H1 (cell line): ENCODE results near the gene PEX14. TPM values are rescaled to one million over a fixed set of nuclear protein-coding genes. Genes with fewer than 3 reads are reported as not detected.

Experiments used
- CTCF ChIA-PET: fragments of 300-600 bp; sonication (Branson Sonifier 250); formaldehyde crosslinking; loops from one replicate; lab custom pipeline; 2021; ENCODE audit not compliant: partially characterized antibody; lab: Charles Lee
- POLR2A ChIA-PET: fragments of 300-600 bp; sonication (Branson Sonifier 250); formaldehyde crosslinking; loops from one replicate; lab custom pipeline; 2021; ENCODE audit warnings: inconsistent platforms; ENCODE audit not compliant: partially characterized antibody; lab: Charles Lee
- DNase-seq, 2 experiments: peaks; one replicate each; pipeline versions ENCODE4 v3.0.0 to v3.0.0-alpha.2; 2010 to 2022; ENCODE audit warnings: low spot score in 2 of 2, low read depth in 1 of 2, mixed read lengths in 1 of 2
- FAIRE-seq: peaks from 2 replicates; lab custom pipeline; 2011; peaks lifted over from hg19 to GRCh38; lab: Jason Lieb, UNC
- H2AFZ ChIP-seq: 2 replicates; pipeline ENCODE4 v1.8.1; 2012; ENCODE audit warnings: low read length, inconsistent platforms
- H2AK5ac ChIP-seq: 2 replicates; pipeline ENCODE4 v1.6.1; 2013; ENCODE audit warnings: low read depth, low read length
- H2BK120ac ChIP-seq: replicated peaks from 2 replicates; pipeline ENCODE3; 2013; ENCODE audit warnings: low read depth, low read length, inconsistent platforms
- H2BK12ac ChIP-seq: 2 replicates; pipeline ENCODE4 v1.6.1; 2013; ENCODE audit warnings: low read depth, low read length
- H2BK15ac ChIP-seq: 2 replicates; pipeline ENCODE4 v1.6.1; 2013; ENCODE audit warnings: low read length
- H2BK20ac ChIP-seq: 2 replicates; pipeline ENCODE4 v1.6.1; 2013; ENCODE audit warnings: low read length
- H2BK5ac ChIP-seq: 2 replicates; pipeline ENCODE4 v1.6.1; 2013; ENCODE audit warnings: low read depth, low read length
- H3K14ac ChIP-seq: 2 replicates; pipeline ENCODE4 v1.6.1; 2013; ENCODE audit warnings: inconsistent platforms; ENCODE audit not compliant: insufficient read length
- H3K18ac ChIP-seq: 2 replicates; pipeline ENCODE4 v1.6.1; 2013; ENCODE audit warnings: low read length; ENCODE audit errors: extremely low read depth
- H3K23ac ChIP-seq: 2 replicates; pipeline ENCODE4 v1.6.1; 2013; ENCODE audit warnings: inconsistent platforms; ENCODE audit not compliant: insufficient read length
- H3K23me2 ChIP-seq: 2 replicates; pipeline ENCODE4 v1.6.1; 2013; ENCODE audit warnings: low read depth, low read length
- H3K27ac ChIP-seq: 2 replicates; pipeline ENCODE4 v1.6.1; 2011; ENCODE audit warnings: low read depth, low read length, inconsistent platforms
- H3K27me3 ChIP-seq, 4 experiments: replicated peaks in 1 of 4; 1 replicate in 1 of 4; 2 replicates in 3 of 4; pipeline versions ENCODE4 v1.6.1 to v1.8.1; 2011 to 2013; ENCODE audit warnings: low read length in 3 of 4, mild to moderate bottlenecking in 3 of 4, inconsistent platforms in 2 of 4, mixed read lengths in 2 of 4, moderate library complexity in 1 of 4; ENCODE audit not compliant: control insufficient read depth in 3 of 4, insufficient read depth in 3 of 4; ENCODE audit errors: extremely low read depth in 1 of 4
- H3K36me3 ChIP-seq, 4 experiments: 2 replicates each; pipeline versions ENCODE4 v1.6.1 to v1.8.1; 2011 to 2013; ENCODE audit warnings: mild to moderate bottlenecking in 4 of 4, low read length in 3 of 4, moderate library complexity in 2 of 4, control low read depth in 1 of 4, inconsistent platforms in 1 of 4; ENCODE audit not compliant: insufficient read depth in 4 of 4, control insufficient read depth in 2 of 4
- H3K4ac ChIP-seq: replicated peaks from 2 replicates; pipeline ENCODE3; 2013; ENCODE audit warnings: low read length, low read depth, mixed read lengths, inconsistent platforms; ENCODE audit not compliant: insufficient read length
- H3K4me1 ChIP-seq, 4 experiments: replicated peaks in 1 of 4; 1 replicate in 1 of 4; 2 replicates in 3 of 4; pipeline versions ENCODE4 v1.6.1 to v1.8.1; 2011 to 2013; ENCODE audit warnings: low read length in 3 of 4, inconsistent platforms in 2 of 4, mixed read lengths in 1 of 4; ENCODE audit not compliant: insufficient read depth in 4 of 4, control insufficient read depth in 3 of 4
- H3K4me2 ChIP-seq, 2 experiments: 2 replicates each; pipeline versions ENCODE4 v1.6.1 to v1.8.1; 2011 to 2013; ENCODE audit warnings: low read depth in 2 of 2, low read length in 2 of 2, control low read depth in 1 of 2, inconsistent platforms in 1 of 2, mild to moderate bottlenecking in 1 of 2; ENCODE audit not compliant: insufficient read depth in 1 of 2
- H3K4me3 ChIP-seq, 4 experiments: fragments of 200-600, 300-600 bp in 1 of 4; sonication (generic), shearing (Covaris generic), sonication (Bioruptor Twin) in 1 of 4; 2 replicates each; pipeline versions ENCODE4 v1.5.1 to v1.8.1; 2011 to 2016; ENCODE audit warnings: low read length in 4 of 4, low read depth in 3 of 4, control low read depth in 2 of 4, inconsistent platforms in 2 of 4, mild to moderate bottlenecking in 2 of 4, mixed read lengths in 1 of 4, moderate library complexity in 1 of 4; ENCODE audit not compliant: insufficient read depth in 2 of 4; ENCODE audit errors: extremely low read depth in 1 of 4
- H3K56ac ChIP-seq: replicated peaks from 2 replicates; pipeline ENCODE3; 2013; ENCODE audit warnings: low read depth, mild to moderate bottlenecking, mixed read lengths, low read length, inconsistent platforms; ENCODE audit not compliant: insufficient read length
- H3K79me1 ChIP-seq: 2 replicates; pipeline ENCODE4 v1.6.1; 2013; ENCODE audit warnings: low read depth, low read length, control low read depth
- H3K79me2 ChIP-seq, 2 experiments: 2 replicates each; pipeline versions ENCODE4 v1.6.1 to v1.8.1; 2012 to 2013; ENCODE audit warnings: low read length in 2 of 2, mild to moderate bottlenecking in 2 of 2, inconsistent platforms in 1 of 2; ENCODE audit not compliant: insufficient read depth in 2 of 2, control insufficient read depth in 1 of 2
- H3K9ac ChIP-seq, 4 experiments: replicated peaks in 1 of 4; 1 replicate in 1 of 4; 2 replicates in 3 of 4; pipeline versions ENCODE4 v1.6.1 to v1.8.1; 2011 to 2013; ENCODE audit warnings: low read depth in 3 of 4, low read length in 3 of 4, control low read depth in 2 of 4, mild to moderate bottlenecking in 2 of 4, moderate library complexity in 2 of 4, inconsistent platforms in 1 of 4; ENCODE audit errors: extremely low read depth in 1 of 4
- H3K9me3 ChIP-seq, 2 experiments: 2 replicates each; pipeline versions ENCODE4 v1.6.1 to v1.8.1; 2012 to 2013; ENCODE audit warnings: mild to moderate bottlenecking in 2 of 2, moderate library complexity in 2 of 2, control low read depth in 1 of 2, inconsistent platforms in 1 of 2, low read depth in 1 of 2, low read length in 1 of 2, mixed read lengths in 1 of 2; ENCODE audit not compliant: insufficient read depth in 2 of 2
- H4K20me1 ChIP-seq, 2 experiments: replicated peaks in 1 of 2; 2 replicates each; pipeline versions ENCODE3 to v1.8.1; 2011 to 2013; ENCODE audit warnings: inconsistent platforms in 2 of 2, low read length in 2 of 2, mild to moderate bottlenecking in 1 of 2; ENCODE audit not compliant: insufficient read depth in 2 of 2, control insufficient read depth in 1 of 2
- H4K5ac ChIP-seq: 2 replicates; pipeline ENCODE4 v1.6.1; 2013; ENCODE audit warnings: low read length, low read depth, mixed read lengths, inconsistent platforms; ENCODE audit not compliant: insufficient read length
- H4K8ac ChIP-seq: 2 replicates; pipeline ENCODE4 v1.8.0; 2013; ENCODE audit warnings: mild to moderate bottlenecking, moderate library complexity, low read length, inconsistent platforms; ENCODE audit not compliant: insufficient read depth; ENCODE audit errors: extremely low read depth
- H4K91ac ChIP-seq: replicated peaks from 2 replicates; pipeline ENCODE3; 2013; ENCODE audit warnings: low read length, mixed read lengths, inconsistent platforms; ENCODE audit not compliant: insufficient read length
- JUND ChIP-seq: IDR thresholded peaks from 2 replicates; pipeline ENCODE4 v1.6.1; 2011; ENCODE audit warnings: mild to moderate bottlenecking, improper control_type of control experiment, low read length
- NRF1 ChIP-seq: IDR thresholded peaks from 2 replicates; pipeline ENCODE4 v1.6.1; 2011; ENCODE audit warnings: mild to moderate bottlenecking, low read depth, low read length, improper control_type of control experiment
- SRF ChIP-seq: IDR thresholded peaks from 2 replicates; pipeline ENCODE4 v1.6.1; 2011; ENCODE audit warnings: mild to moderate bottlenecking, low read depth, low read length, moderate library complexity
- TEAD4 ChIP-seq: IDR thresholded peaks from 2 replicates; pipeline ENCODE4 v1.6.1; 2012; ENCODE audit warnings: low read depth, low read length, inconsistent platforms, mixed read lengths
- WGBS, 2 experiments: shearing (Covaris generic) in 1 of 2; methylation state at CpG; one replicate each; pipeline versions ENCODE4 v1.1.6 to v1.1.7; 2013 to 2015; ENCODE audit warnings: low lambda C conversion rate in 2 of 2, mixed read lengths in 2 of 2, inconsistent platforms in 1 of 2, low coverage in 1 of 2, missing lambda C conversion rate in 1 of 2; ENCODE audit not compliant: insufficient replicate concordance in 2 of 2, insufficient coverage in 1 of 2, insufficient read length in 1 of 2; ENCODE audit errors: extremely low coverage in 1 of 2, missing lambda C conversion rate in 1 of 2; 5-methylcytosine and 5-hydroxymethylcytosine counted together
- polyA plus RNA-seq, 7 experiments: library from polyadenylated mRNA; depleted of rRNA in 3 of 7; stranded (reverse) in 5 of 7; unstranded in 2 of 7; fragments of >200 nt in 5 of 7; fragments of 200-250 nt in 2 of 7; gene quantifications; 1 replicate in 5 of 7; 2 replicates in 1 of 7; 4 replicates in 1 of 7; pipeline versions ENCODE4 v1.2.1 to v1.2.3, GENCODE V29; 2011 to 2013; ENCODE audit warnings: missing spikeins in 2 of 7, mixed read lengths in 2 of 7
- total RNA-seq: library from RNA; stranded (reverse); fragmentation: NEBNext Ultra II Directional; extraction: Animal tissue kit (Norgen Biotek cat#: 25700); gene quantifications from 2 replicates; pipeline ENCODE4 v1.2.1, GENCODE V29; 2021
- TF ChIP-seq, protein P1 (sequence below): IDR thresholded peaks from 2 replicates; pipeline ENCODE4 v1.6.1; 2012; ENCODE audit warnings: inconsistent platforms
- TF ChIP-seq, protein P2 (sequence below): IDR thresholded peaks from 2 replicates; pipeline ENCODE4 v1.6.1; 2012; ENCODE audit warnings: inconsistent platforms

Gene PEX14
- total and polyA plus RNA-seq, 2 of the 8 experiments (the other 6 are each of a cell fraction or from before 2014, with no cell fraction given) = 13.0 to 19.8 TPM

DNA sequence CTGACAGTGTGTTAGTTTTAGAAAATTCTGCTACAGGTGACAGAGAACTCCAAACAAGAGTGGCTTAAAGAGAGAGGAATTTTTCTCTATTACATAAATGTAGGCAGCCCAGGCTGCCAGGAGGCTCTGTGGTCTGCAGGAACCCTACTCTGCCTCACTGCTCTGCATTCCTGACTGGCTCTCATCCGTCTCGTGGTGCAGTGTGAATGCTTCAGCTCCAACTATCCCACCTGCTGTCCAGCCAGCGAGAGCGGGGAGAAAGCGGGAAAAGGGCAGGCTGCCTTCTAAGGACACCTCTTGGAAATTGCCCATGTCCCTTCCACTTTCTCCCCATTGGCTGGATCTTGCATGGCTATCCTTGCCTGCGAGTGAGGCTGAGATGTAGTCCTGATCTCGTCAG, 131.3 kb downstream of the PEX14 start:
- no peaks in the 10 kb centered on the region for H3K9me3 ChIP-seq
- no peak overlapping the region for H2BK12ac ChIP-seq
- no peaks in the 10 kb centered on the region for H3K79me1 ChIP-seq
- no peak overlapping the region for H2BK5ac ChIP-seq
- H3K14ac ChIP-seq = no peak overlapping the region
- H3K4me3 ChIP-seq = no peak overlapping the region
- ChIA-PET CTCF (interaction anchor here (1.1 to 1.6 kb wide), 6 partner anchors 10 to 92 kb away, joined by 3 to 5 read pairs (median 3); no protein-coding TSS in a partner anchor), POLR2A (no interaction called here)
- H3K4ac ChIP-seq = no peak overlapping the region
- TF ChIP-seq JUND = no peak
- TF ChIP-seq TEAD4 = peak; percentile 40; the same call in 1 of the 2 replicates
- TF ChIP-seq, protein P1, sequence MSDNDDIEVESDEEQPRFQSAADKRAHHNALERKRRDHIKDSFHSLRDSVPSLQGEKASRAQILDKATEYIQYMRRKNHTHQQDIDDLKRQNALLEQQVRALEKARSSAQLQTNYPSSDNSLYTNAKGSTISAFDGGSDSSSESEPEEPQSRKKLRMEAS = peak; percentile 53; the same call in 1 of the 2 replicates
- TF ChIP-seq, protein P2, sequence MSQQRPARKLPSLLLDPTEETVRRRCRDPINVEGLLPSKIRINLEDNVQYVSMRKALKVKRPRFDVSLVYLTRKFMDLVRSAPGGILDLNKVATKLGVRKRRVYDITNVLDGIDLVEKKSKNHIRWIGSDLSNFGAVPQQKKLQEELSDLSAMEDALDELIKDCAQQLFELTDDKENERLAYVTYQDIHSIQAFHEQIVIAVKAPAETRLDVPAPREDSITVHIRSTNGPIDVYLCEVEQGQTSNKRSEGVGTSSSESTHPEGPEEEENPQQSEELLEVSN = peak; percentile 82
- no peak for TF ChIP-seq NRF1
- no peak for TF ChIP-seq SRF
- H4K5ac ChIP-seq = no peak overlapping the region
- H3K18ac ChIP-seq = no peak overlapping the region
- H2BK20ac ChIP-seq = no peak overlapping the region
- no peak overlapping the region for H2BK15ac ChIP-seq
- no peaks in the 10 kb centered on the region for H3K79me2 ChIP-seq
- H3K9ac ChIP-seq = no peak overlapping the region
- H2AK5ac ChIP-seq = no peak overlapping the region
- FAIRE-seq = no peak
- H3K23me2 ChIP-seq = no peaks in the 10 kb centered on the region
- H3K23ac ChIP-seq = no peak overlapping the region
- H3K27me3 ChIP-seq = no peaks in the 10 kb centered on the region
- no peak overlapping the region for H3K56ac ChIP-seq
- peaks cover 0 to 2% (median 0%) of the 10 kb centered on the region in 4 experiments; a peak in 1 of 7 replicates for H3K4me1 ChIP-seq
- H2AFZ ChIP-seq = no peak overlapping the region
- 82% methylated on average over 7 of the region's 7 CpGs; no CpG with 5 or more reads in 1 of the 2 experiments for WGBS, 2 experiments
- no peak overlapping the region for H4K91ac ChIP-seq
- H3K36me3 ChIP-seq = no peaks in the 10 kb centered on the region
- no peak overlapping the region for H2BK120ac ChIP-seq
- DNase-seq = no peak
- H4K20me1 ChIP-seq = peaks cover 0 to 1% of the 10 kb centered on the region in 2 experiments
- no peak overlapping the region for H4K8ac ChIP-seq
- no peak overlapping the region for H3K4me2 ChIP-seq
- H3K27ac ChIP-seq = no peak overlapping the region
